Karpas-422 (cell line): ENCODE results near the gene EPHA5. TPM values are rescaled to one million over a fixed set of nuclear protein-coding genes. Genes with fewer than 3 reads are reported as not detected.

Experiments used
- DNase-seq: peaks from one replicate; pipeline ENCODE4 v3.0.0-alpha.2; 2015
- H2AFZ ChIP-seq: fragments of 200-600 bp; sonication (generic); 2 replicates; pipeline ENCODE4 v1.6.1; 2014; ENCODE audit warnings: antibody characterized with exemption, low read length, mixed read lengths
- H3K27ac ChIP-seq: fragments of 200-600 bp; sonication (generic); 2 replicates; pipeline ENCODE4 v1.5.1; 2014; ENCODE audit warnings: mild to moderate bottlenecking, low read length, moderate library complexity
- H3K27me3 ChIP-seq: fragments of 200-600 bp; sonication (generic); 2 replicates; pipeline ENCODE4 v1.6.1; 2014; ENCODE audit warnings: low read length, mixed read lengths
- H3K36me3 ChIP-seq: fragments of 200-600 bp; sonication (generic); 2 replicates; pipeline ENCODE4 v1.6.1; 2014; ENCODE audit warnings: low read length, mixed read lengths; ENCODE audit not compliant: insufficient read depth
- H3K4me1 ChIP-seq: fragments of 200-600 bp; sonication (generic); 2 replicates; pipeline ENCODE4 v1.6.1; 2014; ENCODE audit warnings: mild to moderate bottlenecking, low read length, mixed read lengths
- H3K4me2 ChIP-seq: fragments of 200-600 bp; sonication (generic); 2 replicates; pipeline ENCODE4 v1.6.1; 2014; ENCODE audit warnings: low read length, low read depth, mild to moderate bottlenecking; ENCODE audit not compliant: poor library complexity, severe bottlenecking
- H3K4me3 ChIP-seq: fragments of 200-600 bp; sonication (generic); 2 replicates; pipeline ENCODE4 v1.5.1; 2014; ENCODE audit warnings: mild to moderate bottlenecking, antibody characterized with exemption, low read length, mixed read lengths
- H3K79me2 ChIP-seq: fragments of 200-600 bp; sonication (generic); 2 replicates; pipeline ENCODE4 v1.6.1; 2014; ENCODE audit warnings: mild to moderate bottlenecking, low read length, mixed read lengths
- H3K9ac ChIP-seq: fragments of 200-600 bp; sonication (generic); 2 replicates; pipeline ENCODE4 v1.6.0; 2014; ENCODE audit warnings: low read length
- H3K9me2 ChIP-seq: fragments of 200-600 bp; sonication (generic), shearing (Covaris generic); replicated peaks from 2 replicates; pipeline ENCODE4 v1.6.0; 2014; ENCODE audit warnings: mild to moderate bottlenecking, low read length, moderate library complexity; ENCODE audit not compliant: insufficient read depth
- H3K9me3 ChIP-seq: fragments of 300-700, 200-600 bp; sonication (generic); 2 replicates; pipeline ENCODE4 v1.6.1; 2014; ENCODE audit warnings: low read length, mixed read lengths
- H4K20me1 ChIP-seq: fragments of 200-600 bp; sonication (generic); 2 replicates; pipeline ENCODE4 v1.6.1; 2014; ENCODE audit warnings: mild to moderate bottlenecking, antibody characterized with exemption, low read length, low read depth; ENCODE audit not compliant: insufficient read depth
- total RNA-seq: library from RNA; depleted of rRNA; stranded (reverse); fragments of >200 nt; shearing (Covaris generic); gene quantifications from 2 replicates; pipeline ENCODE4 v1.2.3, GENCODE V29; 2014; ENCODE audit warnings: low replicate concordance

Gene EPHA5
- total RNA-seq, 1 experiment from 2014 or later, result not detected

- no peaks in the 10 kb centered on the region for H3K4me1 ChIP-seq
- no peaks in the 10 kb centered on the region for H3K36me3 ChIP-seq
- H3K9ac ChIP-seq, result no peak overlapping the region
- no peak overlapping the region for H3K4me2 ChIP-seq
- H3K27ac ChIP-seq, result no peak overlapping the region
- H2AFZ ChIP-seq, result no peak overlapping the region
- H3K27me3 ChIP-seq, result no peaks in the 10 kb centered on the region
- H3K79me2 ChIP-seq, result no peaks in the 10 kb centered on the region
- H3K4me3 ChIP-seq, result no peak overlapping the region
- DNase-seq, result no peak
- H4K20me1 ChIP-seq, result no peaks in the 10 kb centered on the region
- H3K9me2 ChIP-seq, result no peaks in the 10 kb centered on the region
- peaks cover 21% of the 10 kb centered on the region for H3K9me3 ChIP-seq
Measured at GRCh38 chr4:65559270-65559669, 111.0 kb downstream of the EPHA5 start.

DNA sequence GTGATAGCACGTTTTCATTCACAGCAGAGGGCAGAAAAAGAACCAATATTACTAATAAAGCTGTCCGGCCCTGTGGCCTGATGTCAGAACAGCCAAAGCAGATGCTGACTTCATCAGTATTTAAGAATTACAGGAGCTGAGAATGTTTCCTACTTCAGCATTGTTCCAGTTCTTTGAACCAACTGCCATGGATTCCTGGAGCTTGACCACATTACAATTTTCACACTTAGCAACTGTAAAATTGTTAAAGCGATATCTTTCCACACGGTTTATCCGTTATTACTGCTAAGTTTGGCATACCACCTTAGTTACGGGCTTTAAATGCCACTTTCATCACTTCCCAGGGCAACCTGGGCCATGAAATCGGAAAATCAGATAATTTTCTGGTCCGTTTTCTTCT lies 118.2 kb downstream of the EPHA5 start:
- Histone ChIP-seq H3K9ac (no peak overlapping the region), H3K79me2 (no peaks in the 10 kb centered on the region), H3K27ac (no peak overlapping the region), H2AFZ (no peak overlapping the region), H3K4me2 (no peak overlapping the region), H3K4me1 (no peaks in the 10 kb centered on the region), H4K20me1 (no peaks in the 10 kb centered on the region), H3K27me3 (no peaks in the 10 kb centered on the region), H3K9me2 (no peaks in the 10 kb centered on the region), H3K36me3 (no peaks in the 10 kb centered on the region), H3K9me3 (peaks cover 19% of the 10 kb centered on the region), H3K4me3 (no peak overlapping the region)
- no peak for DNase-seq

GRCh38 chr4:65550500-65550899 lies 119.8 kb downstream of the EPHA5 start:
- no peak for DNase-seq
- Histone ChIP-seq H2AFZ (no peak overlapping the region; the same call in 1 of the 2 replicates), H3K36me3 (no peaks in the 10 kb centered on the region), H4K20me1 (no peaks in the 10 kb centered on the region), H3K27ac (no peak overlapping the region), H3K79me2 (no peaks in the 10 kb centered on the region), H3K27me3 (no peaks in the 10 kb centered on the region), H3K4me1 (no peaks in the 10 kb centered on the region), H3K4me3 (no peak overlapping the region), H3K4me2 (no peak overlapping the region), H3K9me3 (peaks cover 21% of the 10 kb centered on the region), H3K9me2 (no peaks in the 10 kb centered on the region), H3K9ac (no peak overlapping the region)

GRCh38 chr4:65546882-65547416 lies 123.3 kb downstream of the EPHA5 start:
- Histone ChIP-seq H2AFZ (no peak overlapping the region), H3K4me2 (no peak overlapping the region), H4K20me1 (no peaks in the 10 kb centered on the region), H3K9ac (no peak overlapping the region), H3K27me3 (no peaks in the 10 kb centered on the region), H3K36me3 (no peaks in the 10 kb centered on the region), H3K27ac (no peak overlapping the region), H3K79me2 (no peaks in the 10 kb centered on the region), H3K4me3 (no peak overlapping the region), H3K9me3 (peaks cover 28% of the 10 kb centered on the region), H3K9me2 (no peaks in the 10 kb centered on the region), H3K4me1 (no peaks in the 10 kb centered on the region)
- DNase-seq, result no peak

DNA sequence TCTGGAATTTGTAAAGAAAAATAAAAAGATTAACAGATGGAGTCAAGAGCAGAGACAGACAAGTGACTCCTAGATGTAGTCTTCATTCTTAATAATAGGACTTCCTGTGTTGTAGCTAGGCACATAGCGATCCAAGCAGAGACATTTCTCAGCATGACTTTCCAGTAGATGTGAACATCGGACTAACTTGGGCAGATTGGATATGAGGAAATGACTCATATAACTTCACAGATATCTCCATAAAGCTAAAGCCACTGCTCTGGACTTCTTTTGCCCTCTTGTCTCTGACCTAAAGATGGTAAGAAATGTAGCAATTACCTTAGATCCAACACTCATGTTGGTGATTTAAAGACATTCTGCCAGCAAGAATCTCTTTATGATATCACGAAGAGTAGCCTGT lies 131.7 kb downstream of the EPHA5 start:
- H3K4me3 ChIP-seq, result no peak overlapping the region
- no peaks in the 10 kb centered on the region for H4K20me1 ChIP-seq
- no peaks in the 10 kb centered on the region for H3K27me3 ChIP-seq
- no peak overlapping the region for H3K4me2 ChIP-seq
- no peaks in the 10 kb centered on the region for H3K79me2 ChIP-seq
- no peaks in the 10 kb centered on the region for H3K4me1 ChIP-seq
- H3K9me2 ChIP-seq, result no peaks in the 10 kb centered on the region
- no peak overlapping the region; the same call in 1 of the 2 replicates for H2AFZ ChIP-seq
- no peak overlapping the region for H3K9ac ChIP-seq
- H3K9me3 ChIP-seq, result peaks cover 35% of the 10 kb centered on the region
- no peak for DNase-seq
- H3K36me3 ChIP-seq, result no peaks in the 10 kb centered on the region
- no peak overlapping the region for H3K27ac ChIP-seq

- no peaks in the 10 kb centered on the region for H3K27me3 ChIP-seq
- H4K20me1 ChIP-seq, result no peaks in the 10 kb centered on the region
- peaks cover 35% of the 10 kb centered on the region for H3K9me3 ChIP-seq
- H2AFZ ChIP-seq, result no peak overlapping the region
- no peak overlapping the region for H3K4me2 ChIP-seq
- no peak for DNase-seq
- no peaks in the 10 kb centered on the region for H3K79me2 ChIP-seq
- H3K9me2 ChIP-seq, result no peaks in the 10 kb centered on the region
- H3K36me3 ChIP-seq, result no peaks in the 10 kb centered on the region
- no peak overlapping the region for H3K4me3 ChIP-seq
- H3K27ac ChIP-seq, result no peak overlapping the region
- H3K9ac ChIP-seq, result no peak overlapping the region
- no peaks in the 10 kb centered on the region for H3K4me1 ChIP-seq
Measured at GRCh38 chr4:65535113-65535512, 135.2 kb downstream of the EPHA5 start.

- Histone ChIP-seq H3K79me2 (no peaks in the 10 kb centered on the region), H3K4me1 (no peaks in the 10 kb centered on the region), H3K27me3 (no peaks in the 10 kb centered on the region), H3K27ac (no peak overlapping the region), H4K20me1 (no peaks in the 10 kb centered on the region), H3K4me3 (no peak overlapping the region), H3K9me3 (peaks cover 21% of the 10 kb centered on the region; the same call in 1 of the 2 replicates), H3K9ac (no peak overlapping the region), H3K9me2 (no peaks in the 10 kb centered on the region), H3K4me2 (no peak overlapping the region), H2AFZ (no peak overlapping the region), H3K36me3 (no peaks in the 10 kb centered on the region)
- DNase-seq, result no peak
Measured at GRCh38 chr4:65521666-65522065, 148.6 kb downstream of the EPHA5 start.

DNA sequence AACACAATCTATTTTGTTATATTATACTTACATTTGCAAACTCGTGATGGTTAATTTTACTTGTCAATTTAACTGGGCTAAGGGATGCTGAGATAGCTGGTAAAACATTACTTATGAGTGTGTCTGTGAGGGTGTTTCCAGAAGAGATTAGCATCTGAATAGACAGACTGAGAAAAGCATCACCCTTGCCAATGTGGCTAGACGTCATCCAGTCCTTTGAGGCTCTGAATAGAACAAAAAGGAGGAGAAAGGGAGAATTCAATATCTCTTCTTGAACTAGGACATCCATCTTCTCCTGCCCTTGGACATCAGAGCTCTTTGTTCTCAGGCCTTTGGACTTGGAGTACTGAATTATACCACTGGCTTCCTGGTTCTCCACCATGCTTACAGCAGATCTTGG lies 154.6 kb downstream of the EPHA5 start:
- Histone ChIP-seq H3K9ac (no peak overlapping the region), H3K79me2 (no peaks in the 10 kb centered on the region), H3K4me1 (no peaks in the 10 kb centered on the region), H4K20me1 (no peaks in the 10 kb centered on the region), H3K4me3 (no peak overlapping the region), H2AFZ (no peak overlapping the region), H3K36me3 (no peaks in the 10 kb centered on the region), H3K4me2 (no peak overlapping the region), H3K9me2 (no peaks in the 10 kb centered on the region), H3K27ac (no peak overlapping the region), H3K9me3 (peaks cover 24% of the 10 kb centered on the region), H3K27me3 (no peaks in the 10 kb centered on the region)
- no peak for DNase-seq

GRCh38 chr4:65510976-65511375 lies 159.3 kb downstream of the EPHA5 start:
- Histone ChIP-seq H3K4me3 (no peak overlapping the region), H3K4me2 (no peak overlapping the region), H3K36me3 (no peaks in the 10 kb centered on the region), H3K4me1 (no peaks in the 10 kb centered on the region), H3K27ac (no peak overlapping the region), H3K9me3 (peaks cover 24% of the 10 kb centered on the region), H4K20me1 (no peaks in the 10 kb centered on the region), H2AFZ (no peak overlapping the region), H3K79me2 (no peaks in the 10 kb centered on the region), H3K27me3 (no peaks in the 10 kb centered on the region), H3K9me2 (no peaks in the 10 kb centered on the region), H3K9ac (no peak overlapping the region)
- no peak for DNase-seq
